HG03558 (cell line): ENCODE data around the gene GASK1A.

Experiments used
- ATAC-seq: cut with Tn5 transposase; IDR thresholded peaks from one replicate; pipeline ENCODE4 v1.9.1; 2021; ENCODE audit warnings: moderate number of reproducible peaks; ENCODE audit not compliant: unreplicated experiment; ENCODE audit errors: extremely low read depth

The GASK1A gene

GRCh38 chr3:43104660-43105595, 125.8 kb downstream of the GASK1A start:
- ATAC-seq: no peak

GRCh38 chr3:43105596-43106292, 126.6 kb downstream of the GASK1A start, which contains the start of gene POMGNT2:
TSS of gene POMGNT2 (minus strand) at chr3:43106079. CDS start at chr3:43081431, 24,648 bp downstream.
- ATAC-seq: no peak

GRCh38 chr3:43106293-43106628, 127.2 kb downstream of the GASK1A start:
- no peak for ATAC-seq
